Non-pigmented ciliary epithelial cell (primary cell): ENCODE data around the gene PCNX1.

Source experiments
- DNase-seq: peaks from one replicate; pipeline ENCODE4 v3.0.0-alpha.2; 2010; ENCODE audit warnings: low read depth

PCNX1 gene

GRCh38 chr14:70888681-70889175 is 18.5 kb upstream of the PCNX1 start:
- no peak for DNase-seq

- DNase-seq: no peak
These were observed 17.7 kb upstream of the PCNX1 start for GRCh38 chr14:70889555-70889954.

GRCh38 chr14:70890826-70891659 is 16.2 kb upstream of the PCNX1 start:
- no peak for DNase-seq

- no peak for DNase-seq
These were observed 15.5 kb upstream of the PCNX1 start for GRCh38 chr14:70891737-70892136.

GRCh38 chr14:70893062-70893845 is 14.0 kb upstream of the PCNX1 start:
- DNase-seq: no peak

- no peak for DNase-seq
These were observed 13.4 kb upstream of the PCNX1 start for GRCh38 chr14:70893858-70894291.

GRCh38 chr14:70894868-70895267 is 12.4 kb upstream of the PCNX1 start:
- no peak for DNase-seq

- DNase-seq: no peak
These were observed 10.9 kb upstream of the PCNX1 start for GRCh38 chr14:70896317-70896716.

GRCh38 chr14:70896981-70897380 is 10.3 kb upstream of the PCNX1 start:
- no peak for DNase-seq

- no peak for DNase-seq
These were observed 9.8 kb upstream of the PCNX1 start for GRCh38 chr14:70897464-70897863.

- no peak for DNase-seq
These were observed 9.0 kb upstream of the PCNX1 start for GRCh38 chr14:70898111-70898745.

- DNase-seq: no peak
These were observed 6.0 kb upstream of the PCNX1 start for GRCh38 chr14:70901269-70901668.

- DNase-seq: no peak
These were observed 5.1 kb upstream of the PCNX1 start for GRCh38 chr14:70902184-70902583.

- DNase-seq: no peak
These were observed 2.9 kb upstream of the PCNX1 start for GRCh38 chr14:70904373-70904772.

GRCh38 chr14:70905301-70905700 is 2.0 kb upstream of the PCNX1 start:
- no peak for DNase-seq

GRCh38 chr14:70906793-70907175 is 475 bp upstream of the PCNX1 start:
- DNase-seq: no peak

GRCh38 chr14:70907996-70908934 is 1.0 kb downstream of the PCNX1 start:
- no peak for DNase-seq

- no peak for DNase-seq
These were observed 1.8 kb downstream of the PCNX1 start for GRCh38 chr14:70908935-70909641.

GRCh38 chr14:70909733-70910614 is 2.7 kb downstream of the PCNX1 start:
- DNase-seq: no peak

- no peak for DNase-seq
These were observed 8.2 kb downstream of the PCNX1 start for GRCh38 chr14:70915415-70915814.
